HG02623 (cell line): ENCODE measurements around the gene NR6A1.

Experiments
- ATAC-seq: cut with Tn5 transposase; IDR thresholded peaks from one replicate; pipeline ENCODE4 v1.9.1; 2021; ENCODE audit warnings: moderate library complexity; ENCODE audit not compliant: unreplicated experiment

Gene NR6A1

DNA sequence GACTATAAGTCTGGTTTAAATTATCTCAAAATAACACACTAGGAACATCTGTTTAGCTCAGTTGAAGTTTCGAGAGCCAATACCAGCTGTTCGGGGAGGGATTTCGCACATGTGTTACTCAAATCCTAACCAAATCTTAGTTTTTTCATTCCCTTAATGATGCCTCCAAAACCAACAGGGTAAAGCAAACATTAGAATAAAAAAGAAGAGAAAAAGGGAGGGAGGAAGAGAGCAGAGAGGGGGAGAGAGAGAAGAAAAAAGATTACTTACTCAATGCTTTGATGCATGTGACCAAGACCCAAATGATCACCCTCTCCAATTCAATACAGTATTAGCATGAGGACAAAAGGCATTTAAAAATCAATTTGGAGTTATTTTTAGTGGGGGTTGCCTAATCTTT is 177.9 kb downstream of the NR6A1 start:
- ATAC-seq = no peak

DNA sequence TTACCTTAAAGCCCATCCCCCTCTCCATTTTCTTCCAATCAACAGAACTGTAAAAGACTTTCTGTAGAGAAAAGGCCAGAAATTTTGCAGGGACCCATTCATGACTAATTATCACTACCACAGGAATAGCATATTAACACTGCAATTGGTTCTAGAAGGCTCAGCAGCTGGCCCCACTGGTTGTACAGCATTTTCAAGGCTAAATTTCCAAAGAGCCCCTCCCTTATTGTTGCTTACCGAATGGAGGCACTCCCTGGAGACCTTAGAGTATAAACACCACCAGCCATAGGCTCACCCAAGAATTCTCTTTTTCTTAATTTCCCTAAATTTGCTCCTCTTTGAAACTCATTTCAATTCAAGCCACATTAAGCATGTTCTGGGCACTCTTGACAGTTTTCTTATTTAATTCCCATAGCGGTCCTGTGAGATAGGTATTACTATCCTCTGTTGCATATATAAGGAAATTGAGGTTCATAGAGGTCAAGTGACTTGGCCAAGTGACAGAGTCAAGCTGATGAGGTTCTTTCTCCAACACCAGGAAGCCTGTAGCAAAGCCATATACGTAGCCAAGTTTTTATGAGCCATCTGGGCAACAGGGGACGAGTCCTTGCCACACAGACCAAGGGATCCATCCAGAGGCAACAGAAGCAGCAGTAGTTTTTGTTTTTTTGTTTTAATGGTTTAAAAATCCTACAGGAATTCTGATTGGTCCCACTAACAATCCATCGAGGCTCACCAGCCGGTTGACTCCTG is 180.0 kb downstream of the NR6A1 start:
- ATAC-seq = no peak

DNA sequence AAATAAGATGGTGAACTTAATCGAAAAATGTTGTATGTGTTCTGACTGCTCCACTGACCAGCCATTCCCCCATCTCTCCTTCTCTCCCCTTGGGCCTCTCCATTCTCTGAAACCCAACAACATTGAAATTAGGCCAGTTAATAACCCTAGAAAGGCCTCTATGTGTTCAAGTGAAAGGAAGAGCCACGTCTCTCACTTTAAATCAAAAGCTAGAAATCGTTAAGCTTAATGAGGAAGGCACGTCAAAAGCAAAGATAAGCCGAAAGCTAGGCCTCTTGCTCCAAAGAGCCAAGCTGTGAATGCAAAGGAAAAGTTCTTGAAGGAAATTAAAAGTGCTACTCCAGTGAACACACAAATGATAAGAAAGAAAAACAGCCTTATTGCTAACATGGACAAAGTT is 186.5 kb downstream of the NR6A1 start:
- ATAC-seq = no peak

DNA sequence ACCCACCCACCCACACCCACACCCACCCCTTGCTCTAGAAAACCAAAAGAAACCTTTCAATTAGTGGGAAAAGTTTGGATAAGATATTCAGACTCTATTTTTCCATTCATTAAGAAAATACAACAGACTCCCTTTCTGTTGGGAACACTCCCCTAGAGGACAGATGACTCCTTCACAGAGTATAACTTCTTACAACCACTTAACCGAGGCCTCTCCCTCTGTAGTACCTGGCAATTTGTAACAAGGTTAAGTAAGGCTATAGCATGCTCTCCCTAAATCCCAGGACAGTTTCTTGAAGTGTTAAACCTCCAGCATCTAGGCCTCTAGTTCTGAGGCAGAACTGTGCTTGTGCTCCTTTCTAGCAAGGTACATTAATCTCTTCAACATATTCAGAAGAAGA is 188.0 kb downstream of the NR6A1 start:
- no peak for ATAC-seq

DNA sequence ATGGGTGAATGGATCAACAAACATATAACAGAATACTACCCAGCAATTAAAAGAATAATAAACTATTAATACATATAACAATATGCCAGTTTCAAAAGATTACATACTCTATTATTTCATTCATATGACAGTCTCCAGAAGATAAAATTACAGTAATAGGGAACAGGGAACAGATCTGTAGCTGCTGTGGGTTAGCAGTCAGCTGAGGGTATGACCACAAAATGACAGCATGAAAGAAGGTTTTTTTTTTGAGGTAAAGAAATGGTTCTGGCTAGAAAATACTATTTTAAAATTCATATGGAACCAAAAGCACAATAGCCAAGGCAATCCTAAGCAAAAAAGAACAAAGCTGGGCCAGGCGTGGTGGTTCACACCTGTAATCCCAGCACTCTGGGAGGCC is 190.9 kb downstream of the NR6A1 start:
- ATAC-seq = no peak

DNA sequence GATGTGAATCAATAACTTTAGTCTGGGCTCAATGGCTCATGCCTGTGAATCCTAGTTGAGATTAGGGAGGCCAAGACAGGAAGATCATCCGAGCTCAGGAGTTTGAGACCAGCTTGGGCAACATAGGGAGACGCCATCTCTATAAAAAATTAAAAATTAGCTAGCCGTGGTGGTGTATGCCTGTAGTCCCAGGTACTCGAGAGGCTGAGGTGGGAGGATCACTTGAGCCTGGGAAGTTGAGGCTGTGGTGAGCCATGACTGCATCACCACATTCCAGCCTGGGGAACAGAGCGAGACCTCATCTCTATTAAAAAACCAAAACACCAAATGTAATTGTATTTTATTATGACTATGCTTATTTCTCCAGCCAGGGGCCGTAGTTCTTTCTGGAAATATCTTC is 194.4 kb downstream of the NR6A1 start:
- ATAC-seq = no peak

DNA sequence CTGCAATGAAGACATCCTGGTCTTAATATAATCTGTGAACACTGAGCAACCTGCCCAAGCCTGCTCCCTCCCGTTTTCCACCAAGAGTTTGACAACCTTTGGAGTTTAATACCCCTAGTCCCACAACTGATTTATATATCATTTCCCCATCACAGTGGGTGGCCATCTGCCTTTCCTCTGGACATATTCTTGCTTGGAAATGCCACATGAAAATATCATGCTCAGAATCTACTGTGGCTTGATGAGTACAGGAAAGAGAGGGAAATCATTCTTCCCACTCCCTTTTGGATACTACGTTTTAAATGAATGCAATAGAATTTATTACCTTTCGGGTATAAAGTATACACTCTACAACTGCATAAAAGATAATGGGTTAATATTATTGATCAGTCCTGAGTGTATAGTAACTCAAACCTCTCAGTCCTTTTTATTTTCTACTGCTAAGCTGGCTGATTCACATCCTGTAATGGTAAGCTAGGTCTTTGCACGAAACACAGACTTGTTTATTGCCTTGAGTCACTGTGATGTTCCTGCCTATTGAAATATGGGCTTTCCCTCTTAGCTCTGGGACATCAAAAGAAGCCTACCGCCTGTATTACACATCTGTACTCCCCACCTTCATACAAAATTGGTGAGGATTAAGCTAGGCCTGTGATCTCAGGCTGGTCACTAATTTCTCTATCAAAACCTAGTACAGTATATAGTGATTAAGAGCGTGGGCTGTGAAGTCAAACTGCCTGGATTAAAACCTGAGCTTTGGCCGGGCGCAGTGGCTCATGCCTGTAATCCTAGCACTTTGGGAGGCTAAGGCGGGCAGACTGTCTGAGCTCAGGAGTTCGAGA is 196.4 kb downstream of the NR6A1 start:
- ATAC-seq = no peak

DNA sequence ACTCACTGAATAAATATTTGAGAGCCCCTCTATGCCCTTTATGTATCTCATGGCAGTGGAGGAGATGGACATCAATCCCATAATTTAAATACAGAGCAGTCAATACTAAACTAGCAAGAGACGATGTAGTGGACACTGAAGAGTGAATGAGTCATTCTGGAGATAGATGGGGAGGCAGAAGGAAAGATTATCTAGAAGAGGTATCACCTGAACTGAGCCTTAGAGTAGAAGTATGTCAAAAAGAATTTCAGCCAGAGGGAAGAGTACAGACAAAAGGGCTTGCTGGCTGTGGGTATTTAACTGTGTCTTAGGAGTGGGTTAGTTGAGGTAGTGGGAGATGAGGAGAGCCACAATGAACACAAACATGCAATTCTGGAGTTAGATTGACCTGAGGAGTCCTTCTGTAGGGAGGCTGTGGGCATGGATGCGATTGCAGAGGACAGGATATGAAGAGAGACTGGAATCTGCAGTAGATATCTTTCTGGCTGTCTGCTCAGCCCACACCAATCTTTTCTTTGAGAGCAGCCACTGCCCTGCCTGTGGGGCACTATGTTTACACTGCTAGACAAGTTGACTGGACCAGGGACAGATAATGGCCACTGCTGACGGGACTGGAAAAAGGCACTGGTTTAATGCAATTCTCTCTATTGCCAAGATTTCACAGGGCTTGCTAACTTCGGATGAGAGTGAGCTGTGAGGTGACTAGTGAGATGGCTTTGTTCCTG is 200.0 kb downstream of the NR6A1 start:
- ATAC-seq = no peak

DNA sequence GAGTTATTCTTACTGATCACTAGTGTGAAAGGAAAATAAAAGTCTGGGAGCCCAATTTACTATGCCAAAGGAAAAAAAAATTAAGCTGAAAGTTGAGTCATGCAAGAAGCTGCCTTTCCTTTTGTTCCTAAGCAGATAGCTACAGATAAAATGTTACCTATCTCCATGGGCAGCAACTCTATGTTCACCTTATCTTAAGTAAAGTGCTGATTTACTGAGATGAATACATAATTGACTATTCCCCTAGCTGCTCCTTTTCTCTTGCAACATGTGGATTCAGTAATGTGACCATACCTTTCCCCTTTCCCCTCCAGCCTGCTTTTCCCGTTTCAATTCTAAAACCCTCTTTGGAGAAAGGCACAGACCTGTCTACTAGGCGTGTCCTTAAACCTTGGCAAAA is 201.2 kb downstream of the NR6A1 start:
- ATAC-seq = no peak

DNA sequence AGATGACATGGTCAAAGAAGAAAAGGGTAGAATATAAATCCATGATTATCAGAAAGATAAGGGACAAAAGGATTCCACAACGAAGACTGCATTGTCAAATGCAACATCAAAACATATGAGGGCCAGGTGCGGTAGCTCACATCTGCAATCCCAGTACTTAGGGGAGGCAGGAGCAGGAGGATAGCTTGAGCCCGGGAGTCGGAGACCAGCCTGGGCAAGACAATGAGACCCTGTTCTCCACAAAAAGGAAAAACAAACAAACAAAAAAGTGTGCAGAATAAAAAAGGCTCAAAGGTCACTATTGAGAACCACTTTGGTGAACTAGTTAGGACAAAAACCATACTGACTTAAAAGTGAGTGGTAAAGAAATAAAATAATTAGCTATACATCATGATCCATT is 203.7 kb downstream of the NR6A1 start:
- no peak for ATAC-seq

DNA sequence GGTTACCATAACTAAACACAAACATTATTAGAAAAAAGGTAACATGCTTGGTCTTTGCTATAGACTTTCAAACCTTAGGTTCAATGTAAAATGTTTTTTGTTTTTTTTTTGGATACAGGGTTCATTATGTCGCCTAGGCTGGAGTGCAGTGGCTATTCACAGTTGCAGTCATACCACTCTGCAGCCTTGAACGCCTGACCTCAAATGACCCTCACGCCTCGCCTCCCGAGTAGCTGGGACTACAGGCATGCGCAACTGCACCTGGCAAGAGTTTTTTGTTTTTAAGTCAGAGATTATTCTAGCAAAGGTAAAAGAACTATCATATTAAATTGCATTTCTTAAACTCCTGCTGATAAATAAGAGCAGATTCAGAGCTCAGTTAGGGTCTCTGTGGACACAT is 208.8 kb downstream of the NR6A1 start:
- ATAC-seq = no peak

DNA sequence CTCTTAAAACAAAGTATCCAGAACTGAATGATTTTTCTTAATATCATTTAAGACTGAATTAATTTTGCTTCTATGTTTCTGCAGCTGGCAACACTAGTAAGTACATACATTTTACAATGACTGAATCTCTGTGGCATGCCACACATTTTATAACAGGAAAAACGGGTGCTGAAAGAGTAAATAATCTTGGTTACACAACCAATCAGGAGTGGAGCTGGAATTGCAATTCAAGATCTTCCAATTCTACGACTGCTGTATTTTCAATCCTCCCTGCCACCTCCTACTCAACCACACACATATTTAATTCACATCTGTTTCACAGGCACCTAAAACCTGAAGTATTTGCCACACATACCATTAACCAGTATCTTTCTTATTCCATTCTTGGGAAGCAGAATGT is 211.2 kb downstream of the NR6A1 start:
- ATAC-seq = no peak

DNA sequence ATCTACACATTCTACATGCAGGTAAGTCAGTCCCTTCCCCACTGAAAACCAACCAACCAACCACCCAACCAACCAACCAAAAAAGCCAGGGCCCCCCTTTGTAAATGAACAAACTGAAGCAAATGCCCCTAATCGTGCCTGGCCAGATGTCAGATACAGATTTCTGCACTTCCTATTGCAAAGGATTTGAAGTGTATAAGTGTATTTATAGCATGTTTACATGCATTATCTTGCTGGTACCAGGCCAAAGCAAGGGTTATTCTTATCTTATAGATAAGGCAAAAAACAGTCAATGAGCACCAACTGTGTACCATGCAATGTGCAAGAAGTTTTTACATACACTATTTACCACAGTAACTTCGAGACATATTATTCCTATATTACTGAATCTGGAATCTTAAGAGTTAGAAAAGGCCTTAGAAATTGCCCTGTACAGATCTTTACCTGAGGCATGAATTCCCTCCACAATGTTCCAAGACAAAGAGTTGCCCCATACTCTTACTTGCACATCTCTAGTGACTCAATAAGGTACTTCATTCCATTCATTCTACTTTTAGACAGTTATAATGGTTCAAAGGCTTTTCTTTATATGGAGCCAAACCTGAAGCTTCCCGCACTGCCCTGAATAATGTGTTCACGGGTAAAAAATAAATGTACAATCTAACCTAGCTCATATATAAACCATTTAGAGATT is 212.2 kb downstream of the NR6A1 start:
- no peak for ATAC-seq

DNA sequence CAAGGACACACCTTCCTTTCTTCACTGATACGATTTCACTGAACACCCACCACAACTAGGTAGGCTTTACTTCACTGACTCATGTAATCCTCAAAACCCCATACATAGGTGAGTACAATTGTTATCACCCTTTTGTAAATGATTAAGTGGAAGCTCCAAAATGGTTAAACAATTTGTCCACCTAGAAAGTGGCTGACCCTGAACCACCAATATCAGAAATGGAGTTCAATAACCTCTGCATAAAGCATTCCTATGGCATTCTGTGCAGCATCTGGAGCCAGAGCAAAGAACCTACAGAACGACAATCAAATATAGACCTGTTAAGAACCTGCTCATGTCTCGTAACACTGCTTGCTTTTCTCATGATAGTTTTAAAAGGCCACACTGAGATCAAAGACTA is 213.2 kb downstream of the NR6A1 start:
- no peak for ATAC-seq

DNA sequence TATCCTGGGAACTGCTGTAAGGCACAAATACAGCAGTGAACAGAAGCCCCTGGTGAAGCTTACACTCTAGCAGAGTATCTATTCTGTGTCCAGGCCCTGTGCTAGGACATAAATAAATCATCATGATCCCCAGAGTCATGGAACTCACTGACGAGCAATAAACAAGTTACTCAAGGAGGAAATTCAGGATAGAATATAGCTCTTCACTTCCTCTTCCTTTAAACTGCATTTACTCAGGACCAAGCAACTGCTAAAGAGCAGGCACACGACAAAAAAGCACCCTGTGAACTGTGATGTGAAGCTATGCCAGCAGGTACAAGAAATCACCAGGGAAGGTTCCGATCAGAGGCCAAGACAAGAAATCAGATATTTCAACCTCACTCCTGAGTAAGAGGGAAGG is 216.1 kb downstream of the NR6A1 start:
- ATAC-seq = no peak

DNA sequence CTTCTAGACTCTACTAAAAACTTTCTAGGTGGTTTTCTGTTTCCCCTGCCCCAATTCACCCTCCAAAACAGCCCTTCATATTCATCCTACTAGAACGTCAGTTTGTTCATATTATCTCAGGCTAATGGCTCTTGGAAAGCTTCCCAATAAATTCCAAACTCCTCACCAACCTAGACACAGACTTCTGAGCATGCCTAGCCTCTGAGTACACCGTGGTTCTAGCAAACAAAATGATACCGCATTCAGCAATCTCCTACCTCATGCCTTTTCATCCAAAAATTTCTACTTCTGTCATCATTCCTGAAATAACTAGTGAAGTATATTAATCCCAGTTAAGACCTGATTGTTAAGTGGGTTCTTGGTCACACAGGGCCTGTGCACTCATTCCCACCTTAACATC is 217.4 kb downstream of the NR6A1 start:
- no peak for ATAC-seq

DNA sequence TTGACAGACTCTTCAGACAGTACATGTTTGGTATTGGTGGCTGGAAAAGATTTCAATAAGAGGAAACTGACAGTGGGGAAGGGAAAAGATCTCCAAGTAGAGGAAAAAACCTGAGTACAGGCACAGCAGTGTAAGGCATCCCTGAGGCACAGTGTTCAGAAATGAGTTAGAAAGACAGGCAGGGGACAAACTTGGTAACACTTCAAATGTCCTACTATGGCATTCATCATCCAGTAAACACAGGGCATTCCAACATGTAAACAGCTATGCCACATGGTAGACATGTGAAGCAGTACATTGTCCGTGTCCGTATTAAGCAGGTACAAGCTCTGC is 218.9 kb downstream of the NR6A1 start:
- ATAC-seq = no peak

DNA sequence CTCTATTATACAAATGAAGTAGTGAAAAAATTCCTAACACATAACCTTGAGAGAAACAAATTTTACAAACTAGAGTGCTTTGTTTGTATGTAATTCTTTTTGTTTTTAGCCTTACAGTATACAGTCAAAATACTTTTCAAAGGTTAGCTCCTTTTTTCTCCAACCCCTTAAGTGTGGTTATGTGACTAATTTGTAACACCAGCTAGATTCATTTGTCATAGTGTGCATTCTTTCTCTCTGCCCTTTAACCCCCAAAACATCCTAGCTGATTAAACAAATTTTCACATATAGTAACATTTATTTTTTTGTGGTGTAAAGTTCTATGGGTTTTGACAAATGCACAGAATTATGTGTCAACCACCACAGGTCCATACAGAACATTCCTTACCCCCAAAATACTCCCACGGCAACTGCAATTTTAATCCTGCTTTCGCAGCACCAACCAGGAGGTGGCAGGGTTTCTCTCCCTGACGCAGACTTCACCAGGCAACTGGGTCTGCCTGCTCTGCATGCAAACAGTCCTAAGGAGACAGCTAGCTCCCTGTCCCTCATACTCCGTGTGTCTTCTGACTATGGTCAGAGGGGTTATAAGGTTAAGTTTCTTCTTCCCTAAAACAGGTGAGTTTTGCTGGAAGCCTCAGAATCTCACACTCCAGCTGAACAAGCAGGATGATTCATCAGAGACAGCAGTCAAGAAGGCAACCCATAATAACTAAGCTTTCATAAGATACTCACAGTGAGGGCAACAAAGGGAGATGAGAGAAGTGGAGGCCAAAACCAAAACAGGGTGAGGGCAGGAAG is 219.4 kb downstream of the NR6A1 start:
- ATAC-seq = no peak

DNA sequence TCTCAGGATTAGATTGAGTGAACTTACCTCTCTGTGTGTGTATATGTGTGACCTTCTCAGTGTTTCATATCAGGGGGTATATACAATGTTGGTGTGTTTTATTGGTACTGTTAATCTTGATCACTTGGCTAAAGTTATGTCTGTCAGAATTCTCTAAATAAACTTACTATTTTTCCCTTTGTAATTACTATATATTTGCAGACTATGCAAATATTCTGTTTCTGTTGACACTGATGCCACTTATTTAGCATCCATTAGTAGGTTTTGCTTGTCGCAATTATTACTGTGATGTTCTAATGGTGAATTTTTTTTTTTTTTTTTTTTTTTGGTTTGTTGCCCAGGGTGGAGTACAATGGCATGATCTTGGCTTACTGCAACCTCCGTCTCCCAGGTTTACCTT is 221.0 kb downstream of the NR6A1 start:
- ATAC-seq = no peak

DNA sequence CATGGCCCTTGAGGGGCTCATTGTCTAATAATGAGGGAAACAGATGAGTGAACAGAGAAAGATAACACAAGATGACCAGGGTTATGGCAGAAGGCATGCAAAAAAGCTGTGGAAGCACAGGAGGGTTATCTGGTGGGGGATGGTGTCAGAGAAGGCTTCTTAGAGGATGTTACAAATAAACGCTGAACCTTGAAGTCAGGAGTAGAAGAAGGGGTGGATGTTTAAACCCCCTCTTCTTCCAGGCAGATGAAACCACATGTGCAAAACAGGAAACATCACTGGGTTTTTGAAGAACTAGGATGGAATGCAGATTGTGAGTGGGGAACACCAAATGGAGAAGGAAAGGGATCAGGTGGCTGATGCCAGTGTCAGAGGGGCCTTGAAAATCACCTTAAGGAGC is 222.1 kb downstream of the NR6A1 start:
- no peak for ATAC-seq

DNA sequence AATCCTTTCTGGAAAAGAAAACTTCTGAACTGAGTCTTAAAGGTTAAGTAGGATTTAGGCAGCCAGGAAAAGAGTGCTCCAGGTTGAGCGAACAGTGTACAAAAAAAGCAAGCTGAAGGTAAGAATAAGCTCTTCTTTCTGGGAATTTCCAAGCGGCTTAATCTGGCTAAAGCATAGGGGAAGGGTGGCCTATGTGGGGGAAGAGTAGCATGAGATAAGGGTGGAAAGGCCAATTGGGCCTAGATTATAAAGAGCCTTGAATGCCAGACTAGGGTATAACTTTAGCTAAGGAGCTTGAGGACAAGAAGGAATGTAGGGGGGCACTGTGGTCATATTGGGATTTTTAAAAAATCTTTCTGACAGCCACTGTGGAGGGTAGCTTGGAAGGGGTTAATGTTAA is 226.6 kb downstream of the NR6A1 start:
- ATAC-seq = no peak
